Pons (tissue), 1 donor: ENCODE data around the gene ITPA.

ENCODE experiments used
- DNase-seq: peaks from one replicate; pipeline ENCODE4 v3.0.0-alpha.2; 2016; ENCODE audit warnings: low spot score

Gene ITPA

GRCh38 chr20:3209257-3209945, at the start of gene ITPA:
TSS of gene ITPA (plus strand) at chr20:3209498. CDS start at chr20:3209552, 54 bp downstream.
- DNase-seq = peak; percentile 28

DNA sequence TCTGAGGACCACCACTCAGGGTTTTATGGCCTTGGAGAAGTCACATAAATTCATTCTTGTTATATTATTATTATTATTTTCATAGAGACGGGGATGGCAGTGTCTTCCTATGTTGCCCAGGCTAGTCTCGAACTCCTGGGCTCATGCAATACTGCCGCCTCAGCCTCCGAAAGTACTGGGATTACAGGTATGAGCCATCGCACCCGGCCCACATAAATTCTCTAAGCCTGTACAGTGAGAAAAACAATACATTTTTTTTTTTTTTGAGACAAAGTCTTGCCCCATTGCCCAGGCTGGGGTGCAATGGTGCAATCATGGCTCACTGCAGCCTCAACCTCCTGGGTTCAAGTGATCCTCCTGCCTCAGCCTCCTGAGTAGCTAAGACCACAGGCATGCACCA, 48.9 kb upstream of the ITPA start:
- no peak for DNase-seq

DNA sequence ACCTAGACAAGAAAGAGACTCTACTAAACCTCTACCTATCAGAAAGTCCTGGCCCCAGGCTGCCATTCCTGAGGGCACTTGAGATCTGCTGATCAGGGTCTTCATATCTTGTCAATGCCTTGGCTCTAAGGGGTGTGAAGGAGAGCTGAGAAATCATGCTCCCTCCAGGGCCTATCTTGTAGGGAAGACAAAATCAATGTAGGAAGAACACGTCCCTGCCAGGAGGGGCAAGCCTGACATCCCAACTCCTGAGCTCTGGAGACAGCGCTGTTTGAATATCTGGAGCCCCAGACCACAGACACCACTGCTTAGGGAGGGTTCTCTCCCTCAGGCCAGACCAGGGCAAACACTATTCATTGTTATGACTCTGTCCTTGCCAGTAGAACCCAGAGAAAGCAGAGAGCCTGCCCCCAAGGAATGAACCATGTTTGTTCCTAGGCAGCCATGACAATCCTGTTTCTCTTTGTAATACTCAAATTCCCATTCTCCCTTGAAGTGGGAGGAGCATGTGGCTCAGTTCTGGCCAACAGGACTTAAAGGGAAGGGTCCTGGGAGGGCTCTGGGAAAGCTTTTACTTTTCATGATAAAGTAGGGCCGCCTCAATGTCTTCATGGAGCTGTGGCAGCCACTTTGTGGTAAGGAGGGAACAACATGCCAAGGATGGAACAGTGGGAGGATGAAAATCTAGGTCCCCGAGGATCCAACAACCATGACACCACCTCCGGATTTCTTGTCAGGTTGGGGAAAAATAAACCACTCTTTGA, 47.8 kb upstream of the ITPA start:
- no peak for DNase-seq

GRCh38 chr20:3162080-3162611, 47.2 kb upstream of the ITPA start:
- DNase-seq = no peak

DNA sequence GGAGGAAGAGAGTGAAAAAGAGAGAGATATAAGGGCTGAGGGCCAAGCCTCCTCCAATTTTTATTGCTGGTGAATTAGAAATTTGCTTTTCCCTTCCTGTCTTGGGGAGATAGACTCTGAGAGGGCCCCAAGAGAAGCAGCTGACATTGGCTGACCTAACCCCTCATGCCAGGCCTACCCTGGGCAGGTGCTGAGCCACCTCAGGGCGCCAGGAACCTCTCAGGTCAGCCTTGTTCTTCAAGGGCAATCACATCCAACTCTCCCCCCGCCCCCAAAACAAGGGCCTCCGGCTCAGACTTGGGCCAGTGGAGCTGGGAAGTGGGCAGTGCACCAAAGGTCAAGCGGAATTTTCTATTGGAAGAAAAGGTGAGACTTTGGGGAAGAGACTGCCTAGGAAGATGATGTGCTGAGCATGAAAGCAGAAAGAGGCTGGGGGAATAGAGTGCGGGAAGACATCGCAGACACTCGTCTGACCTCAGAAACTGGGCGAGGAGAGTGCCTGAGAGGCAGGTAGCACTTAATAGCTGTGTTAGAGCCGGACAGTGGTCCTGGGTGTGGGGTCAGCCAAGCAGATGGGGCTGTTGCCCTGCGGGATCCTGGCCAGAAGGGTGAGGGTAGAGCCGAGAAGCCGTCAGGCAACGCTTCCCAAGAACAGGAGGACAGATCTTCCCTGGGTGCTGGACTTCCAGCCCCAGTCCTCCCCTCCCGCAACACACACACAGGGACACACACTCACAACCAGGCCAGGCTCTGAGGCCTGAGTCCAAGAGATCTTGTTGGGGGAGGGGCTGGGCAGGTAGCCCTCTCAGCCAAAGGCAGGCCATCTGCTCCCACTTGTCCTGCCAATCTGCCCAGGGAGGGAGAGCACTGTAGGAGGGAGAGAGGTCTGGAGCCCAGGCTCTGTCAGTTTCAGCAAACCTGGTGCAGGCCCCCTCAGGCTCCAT, 45.9 kb upstream of the ITPA start:
- DNase-seq = no peak

DNA sequence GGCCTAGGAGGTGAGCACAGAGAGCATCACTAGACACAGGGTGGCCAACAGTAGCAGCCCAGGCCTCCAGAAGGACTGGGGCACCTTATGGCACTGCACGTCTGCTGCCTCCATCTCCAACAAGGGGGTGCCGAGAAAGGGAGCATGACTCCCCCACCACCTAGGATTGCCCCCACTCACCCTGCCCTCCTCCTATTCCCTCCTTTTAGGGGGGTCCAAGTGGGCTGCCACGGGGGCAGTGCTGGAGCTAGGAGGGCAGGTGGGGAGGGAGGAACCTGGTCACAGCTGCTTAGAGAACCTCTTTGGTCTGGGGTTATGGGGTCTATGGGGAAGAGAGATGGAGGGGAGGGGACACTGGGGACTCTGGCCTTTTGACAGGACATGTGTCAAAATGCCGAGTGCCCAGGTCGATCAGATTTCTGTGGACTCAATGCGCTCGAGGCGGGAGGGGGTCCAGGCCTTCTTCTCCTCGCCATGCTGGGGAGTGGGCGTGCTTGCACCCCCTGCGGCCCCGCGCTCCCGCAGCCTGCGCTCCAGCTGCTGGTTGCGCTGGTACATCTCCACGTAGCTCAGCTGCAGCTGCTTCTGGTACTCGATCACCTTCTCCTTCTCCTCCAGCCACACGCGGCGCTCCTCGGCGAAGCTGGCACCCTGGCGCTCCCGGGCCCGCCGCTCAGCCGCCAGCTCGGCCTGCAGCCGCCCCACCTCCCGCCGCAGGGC, 45.1 kb upstream of the ITPA start:
- no peak for DNase-seq

GRCh38 chr20:3164763-3165410, 44.4 kb upstream of the ITPA start:
- DNase-seq = no peak

- DNase-seq = no peak
Observed at GRCh38 chr20:3165473-3166337, 43.6 kb upstream of the ITPA start.

DNA sequence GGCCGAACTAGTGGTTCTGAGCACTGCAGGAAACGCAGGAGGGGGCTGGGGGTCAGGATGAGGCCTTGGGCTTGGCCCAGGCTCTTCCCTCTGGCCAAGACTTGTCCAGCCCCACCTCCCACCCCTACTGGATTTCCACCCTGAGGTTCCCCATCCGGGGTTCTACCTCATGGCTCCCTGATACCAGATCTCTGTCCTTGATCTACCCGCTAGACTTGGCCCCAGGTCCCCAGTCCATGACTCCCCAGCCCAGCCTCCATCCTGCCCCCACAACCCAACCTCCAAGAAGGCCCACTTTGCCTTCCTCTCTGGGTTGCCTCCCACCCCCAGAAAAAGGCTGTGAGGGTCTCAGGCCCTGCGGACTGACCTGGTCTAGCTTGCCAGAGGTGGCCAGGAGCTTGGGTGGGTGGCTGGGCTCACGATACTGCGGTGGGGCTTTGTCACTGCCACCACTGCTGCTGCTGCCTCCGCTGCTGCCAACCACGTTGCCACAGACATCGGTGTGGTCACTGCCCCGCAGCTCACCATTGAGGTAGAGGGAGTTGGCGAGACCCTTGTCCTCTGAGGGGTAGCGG, 42.9 kb upstream of the ITPA start:
- no peak for DNase-seq

DNA sequence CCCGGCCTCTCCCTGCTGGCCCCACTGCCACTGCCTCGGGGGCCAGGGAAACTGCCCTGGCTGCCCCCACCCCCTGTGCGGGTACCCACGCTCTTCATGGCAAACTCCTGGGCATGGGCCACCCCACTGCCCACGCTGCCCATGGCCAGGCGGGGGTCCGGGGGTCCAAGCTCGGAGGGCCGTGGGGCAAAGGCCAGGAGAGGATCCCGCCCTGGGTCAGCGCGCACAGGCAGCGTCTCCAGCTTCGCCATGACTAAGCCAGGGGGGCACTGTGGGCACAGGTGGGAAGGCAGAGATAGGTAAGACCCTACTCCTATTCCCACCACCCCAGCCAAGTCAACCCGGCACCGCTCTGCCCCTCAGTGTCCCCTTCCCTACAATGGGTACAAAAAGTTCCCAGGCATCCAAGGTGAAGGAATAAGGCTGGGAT, 42.4 kb upstream of the ITPA start:
- no peak for DNase-seq

DNA sequence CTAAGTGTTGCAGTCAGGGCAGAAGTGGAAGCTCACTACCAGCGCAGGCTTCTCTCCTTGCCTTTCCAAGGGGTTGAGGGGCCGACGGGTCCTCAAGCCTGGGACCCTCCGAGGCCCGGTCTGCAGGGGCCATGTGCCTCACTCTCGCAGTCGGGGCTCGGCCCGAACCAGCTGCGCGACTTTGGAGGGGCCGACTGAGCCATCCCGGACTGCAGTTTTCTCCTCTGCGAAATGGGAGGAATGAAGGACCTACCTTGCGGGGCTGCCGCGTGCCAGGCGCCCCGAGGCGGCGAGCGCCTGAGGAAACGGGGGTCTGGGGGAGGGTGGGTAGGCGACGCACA, 41.6 kb upstream of the ITPA start:
- DNase-seq = no peak

- DNase-seq = no peak
Observed at GRCh38 chr20:3168079-3168828, 41.0 kb upstream of the ITPA start.

DNA sequence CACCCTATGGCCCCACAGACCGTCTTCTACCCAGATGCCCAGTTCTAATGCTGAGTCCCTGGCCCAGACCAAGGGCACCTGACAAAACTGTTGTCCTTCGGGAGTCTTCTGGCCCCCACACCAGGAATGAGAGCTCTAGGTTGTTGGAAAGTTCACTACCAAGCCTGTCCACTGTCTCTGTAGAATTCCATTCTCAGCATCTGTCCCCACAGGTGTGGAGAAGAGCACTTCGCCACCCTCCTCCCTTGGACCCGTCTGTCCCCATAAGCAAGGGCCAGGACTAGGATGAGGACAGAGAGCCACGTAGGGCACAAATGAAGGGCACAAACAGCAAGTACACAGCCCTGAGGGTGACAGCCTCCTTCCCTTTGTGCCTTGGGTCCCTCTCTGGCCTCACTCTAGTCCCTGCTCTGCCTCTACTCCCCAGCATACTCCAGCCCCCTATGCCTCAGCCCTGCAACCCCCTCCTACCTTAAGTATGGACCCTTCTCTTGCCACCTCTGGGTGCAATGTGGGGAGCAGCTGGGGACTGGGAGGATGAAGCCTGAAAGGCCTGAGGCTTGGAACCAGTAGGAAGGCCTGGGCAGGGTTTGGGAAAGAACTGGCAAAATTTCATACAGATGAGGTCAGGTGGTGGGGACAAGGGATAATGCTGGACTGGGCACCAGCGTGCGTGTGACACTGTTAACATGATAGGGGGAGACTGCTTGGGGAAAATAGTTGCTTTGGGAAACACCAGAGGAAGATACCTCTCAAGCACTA, 40.3 kb upstream of the ITPA start:
- DNase-seq = no peak

GRCh38 chr20:3171391-3172125, 37.7 kb upstream of the ITPA start:
- no peak for DNase-seq

GRCh38 chr20:3172126-3172932, 37.0 kb upstream of the ITPA start:
- DNase-seq = no peak

GRCh38 chr20:3172933-3173609, 36.2 kb upstream of the ITPA start, which contains the start of gene LZTS3:
TSS of gene LZTS3 (minus strand) at chr20:3173549. CDS start at chr20:3167163, 6,386 bp downstream.
- DNase-seq = peak; percentile 39
